MM.1S (cell line): ENCODE measurements around the gene CARF.

Experiments
- DNase-seq: peaks from one replicate; pipeline ENCODE4 v3.0.0-alpha.2; 2015
- H2AFZ ChIP-seq: fragments of 300-600 bp; sonication (generic); 2 replicates; pipeline ENCODE4 v1.6.0; 2016; ENCODE audit warnings: antibody characterized with exemption, low read length
- H3F3A ChIP-seq: fragments of 300-600 bp; sonication (generic); 2 replicates; pipeline ENCODE4 v1.6.1; 2016; ENCODE audit warnings: mild to moderate bottlenecking, antibody characterized with exemption, low read length, moderate library complexity, mixed read lengths; ENCODE audit not compliant: insufficient read depth
- H3K27ac ChIP-seq: fragments of 300-600 bp; sonication (generic); 2 replicates; pipeline ENCODE4 v1.5.1; 2016; ENCODE audit warnings: mild to moderate bottlenecking, low read length
- H3K27me3 ChIP-seq: fragments of 300-600 bp; sonication (generic); replicated peaks from 2 replicates; pipeline ENCODE4 v1.6.0; 2016; ENCODE audit warnings: low read length; ENCODE audit not compliant: insufficient read depth
- H3K36me3 ChIP-seq: fragments of 300-600 bp; sonication (generic); replicated peaks from 2 replicates; pipeline ENCODE4 v1.6.1; 2016; ENCODE audit warnings: mild to moderate bottlenecking, low read length, mixed read lengths; ENCODE audit not compliant: insufficient read depth
- H3K4me1 ChIP-seq: fragments of 300-600 bp; sonication (generic); 2 replicates; pipeline ENCODE4 v1.6.1; 2016; ENCODE audit warnings: low read length, mixed read lengths
- H3K4me2 ChIP-seq: fragments of 300-600 bp; sonication (generic); 2 replicates; pipeline ENCODE4 v1.6.0; 2016; ENCODE audit warnings: low read depth, low read length
- H3K4me3 ChIP-seq: fragments of 300-600 bp; sonication (generic); 2 replicates; pipeline ENCODE4 v1.5.1; 2016; ENCODE audit warnings: low read length, mixed read lengths
- H3K79me2 ChIP-seq: fragments of 300-600 bp; sonication (generic); 2 replicates; pipeline ENCODE4 v1.6.1; 2016; ENCODE audit warnings: mixed run types, low read length, mixed read lengths
- H3K9ac ChIP-seq: fragments of 300-600 bp; sonication (generic); 2 replicates; pipeline ENCODE4 v1.6.1; 2016; ENCODE audit warnings: low read length, mixed read lengths
- H3K9me2 ChIP-seq: fragments of 300-600 bp; sonication (generic); replicated peaks from 2 replicates; pipeline ENCODE4 v1.6.1; 2016; ENCODE audit warnings: mild to moderate bottlenecking, low read length, mixed read lengths; ENCODE audit not compliant: insufficient read depth
- H3K9me3 ChIP-seq: fragments of 300-600 bp; sonication (generic); replicated peaks from 2 replicates; pipeline ENCODE4 v1.6.1; 2016; ENCODE audit warnings: mild to moderate bottlenecking, low read length, mixed read lengths; ENCODE audit not compliant: insufficient read depth
- H4K20me1 ChIP-seq: fragments of 300-600 bp; sonication (generic); 2 replicates; pipeline ENCODE4 v1.6.1; 2016; ENCODE audit warnings: mild to moderate bottlenecking, low read length, moderate library complexity, mixed read lengths; ENCODE audit not compliant: insufficient read depth
- EZH2 ChIP-seq: fragments of 300-600 bp; sonication (generic); optimal IDR thresholded peaks from 2 replicates; pipeline ENCODE3; 2017; ENCODE audit warnings: low read depth, mild to moderate bottlenecking, antibody characterized with exemption, low read length, mixed read lengths
- EZH2phosphoT487 ChIP-seq: fragments of 300-600 bp; sonication (generic); IDR thresholded peaks from 2 replicates; pipeline ENCODE4 v1.6.1; 2018; ENCODE audit warnings: antibody characterized with exemption, low read length
- TF ChIP-seq, protein P1 (sequence below): fragments of 300-600 bp; sonication (generic); IDR thresholded peaks from 2 replicates; pipeline ENCODE4 v1.5.1; 2016; ENCODE audit warnings: antibody characterized with exemption, low read length, mixed read lengths

The CARF gene

DNA sequence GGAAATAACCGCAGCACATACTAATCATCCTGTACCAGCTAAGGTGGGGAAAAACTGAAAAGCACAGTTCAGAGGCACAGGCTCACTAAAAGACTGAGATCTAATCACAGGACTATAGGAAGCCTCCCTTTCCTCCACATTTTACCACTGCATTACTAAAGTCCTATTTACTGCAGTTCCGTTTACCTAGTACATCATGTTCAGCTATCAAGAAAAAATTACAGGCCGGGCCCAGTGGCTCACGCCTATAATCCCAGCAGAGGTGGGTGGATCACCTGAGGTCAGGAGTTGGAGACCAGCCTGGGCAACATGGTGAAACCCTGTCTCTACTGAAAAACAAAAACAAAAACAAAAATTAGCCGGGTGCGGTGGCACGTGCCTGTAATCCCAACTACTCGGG is 91.6 kb downstream of the CARF start:
- Histone ChIP-seq H3K4me1 (no peaks in the 10 kb centered on the region), H4K20me1 (no peaks in the 10 kb centered on the region), H3K4me3 (no peak overlapping the region), H3K9me3 (no peaks in the 10 kb centered on the region), H3F3A (no peaks in the 10 kb centered on the region), H3K36me3 (no peaks in the 10 kb centered on the region), H2AFZ (no peak overlapping the region), H3K27me3 (no peaks in the 10 kb centered on the region), H3K9me2 (no peaks in the 10 kb centered on the region), H3K27ac (no peak overlapping the region), H3K4me2 (no peak overlapping the region), H3K79me2 (no peaks in the 10 kb centered on the region), H3K9ac (no peak overlapping the region)
- TF ChIP-seq EZH2phosphoT487 (no peak), EZH2 (no peak)
- TF ChIP-seq, protein P1, sequence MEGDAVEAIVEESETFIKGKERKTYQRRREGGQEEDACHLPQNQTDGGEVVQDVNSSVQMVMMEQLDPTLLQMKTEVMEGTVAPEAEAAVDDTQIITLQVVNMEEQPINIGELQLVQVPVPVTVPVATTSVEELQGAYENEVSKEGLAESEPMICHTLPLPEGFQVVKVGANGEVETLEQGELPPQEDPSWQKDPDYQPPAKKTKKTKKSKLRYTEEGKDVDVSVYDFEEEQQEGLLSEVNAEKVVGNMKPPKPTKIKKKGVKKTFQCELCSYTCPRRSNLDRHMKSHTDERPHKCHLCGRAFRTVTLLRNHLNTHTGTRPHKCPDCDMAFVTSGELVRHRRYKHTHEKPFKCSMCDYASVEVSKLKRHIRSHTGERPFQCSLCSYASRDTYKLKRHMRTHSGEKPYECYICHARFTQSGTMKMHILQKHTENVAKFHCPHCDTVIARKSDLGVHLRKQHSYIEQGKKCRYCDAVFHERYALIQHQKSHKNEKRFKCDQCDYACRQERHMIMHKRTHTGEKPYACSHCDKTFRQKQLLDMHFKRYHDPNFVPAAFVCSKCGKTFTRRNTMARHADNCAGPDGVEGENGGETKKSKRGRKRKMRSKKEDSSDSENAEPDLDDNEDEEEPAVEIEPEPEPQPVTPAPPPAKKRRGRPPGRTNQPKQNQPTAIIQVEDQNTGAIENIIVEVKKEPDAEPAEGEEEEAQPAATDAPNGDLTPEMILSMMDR, result no peak
- DNase-seq, result no peak

DNA sequence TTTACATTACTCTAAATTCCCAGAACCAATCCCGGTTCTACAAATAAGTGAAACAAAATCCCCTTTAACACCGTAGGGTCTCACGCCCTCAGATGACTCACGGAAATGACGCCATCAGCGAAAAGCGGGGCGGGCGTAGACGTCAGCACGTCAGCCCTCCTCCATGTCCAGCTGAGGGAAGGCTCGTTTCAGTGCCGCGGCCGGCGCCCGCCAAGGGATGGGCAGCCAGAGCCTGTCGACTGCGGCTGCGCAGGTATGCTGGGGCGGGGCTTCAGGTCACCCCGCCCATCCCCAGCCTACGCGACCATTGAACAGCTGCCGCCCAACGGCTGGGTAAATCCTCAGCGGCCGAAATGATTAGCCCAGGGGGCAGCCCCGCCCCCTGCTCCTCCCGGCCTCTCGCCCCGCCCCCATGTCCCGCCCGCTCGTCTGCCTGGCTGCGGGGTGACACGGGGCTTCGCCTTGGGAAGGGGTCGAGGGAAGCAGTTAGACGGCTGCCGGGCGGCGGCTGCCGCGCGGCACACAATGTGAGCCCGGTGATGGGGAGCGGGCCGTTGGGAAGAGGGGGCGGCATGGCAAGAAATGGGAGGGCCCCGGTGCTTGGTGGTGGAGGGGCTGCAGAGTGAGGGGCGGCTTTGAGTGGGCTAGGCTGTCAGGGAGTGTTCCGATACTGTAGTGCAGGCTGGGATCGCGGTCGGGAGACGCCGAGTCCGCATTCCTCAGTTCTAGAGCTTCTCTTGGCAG is 102.6 kb downstream of the CARF start, which contains the start of gene NBEAL1:
Gene NBEAL1 (plus strand): TSS at position 420 of the 744 bp plus-strand sequence. CDS start 1,510 bp downstream, outside the sequence.
- no peaks in the 10 kb centered on the region for H3K36me3 ChIP-seq
- no peak for TF ChIP-seq EZH2
- TF ChIP-seq, protein P1, result no peak
- TF ChIP-seq EZH2phosphoT487, result no peak
- 0 out of 2 replicates have a peak, but pooled peaks cover 4% of the 10 kb centered on the region for H3K79me2 ChIP-seq
- H3K9ac ChIP-seq, result peak within 1 kb of the TSS; percentile 84
- peaks cover 9% of the 10 kb centered on the region; the same call in 1 of the 2 replicates for H3K4me1 ChIP-seq
- DNase-seq, result peak; percentile 97
- H3K9me3 ChIP-seq, result no peaks in the 10 kb centered on the region
- peak within 1 kb of the TSS; percentile 96 for H3K4me3 ChIP-seq
- H3K9me2 ChIP-seq, result no peaks in the 10 kb centered on the region
- peak within 1 kb of the TSS; percentile 97 for H2AFZ ChIP-seq
- no peaks in the 10 kb centered on the region for H4K20me1 ChIP-seq
- H3K27ac ChIP-seq, result peak within 1 kb of the TSS; percentile 55; the same call in 1 of the 2 replicates
- no peaks in the 10 kb centered on the region for H3K27me3 ChIP-seq
- H3K4me2 ChIP-seq, result peak within 1 kb of the TSS; percentile 91
- H3F3A ChIP-seq, result peaks cover 6% of the 10 kb centered on the region; the same call in 1 of the 2 replicates

DNA sequence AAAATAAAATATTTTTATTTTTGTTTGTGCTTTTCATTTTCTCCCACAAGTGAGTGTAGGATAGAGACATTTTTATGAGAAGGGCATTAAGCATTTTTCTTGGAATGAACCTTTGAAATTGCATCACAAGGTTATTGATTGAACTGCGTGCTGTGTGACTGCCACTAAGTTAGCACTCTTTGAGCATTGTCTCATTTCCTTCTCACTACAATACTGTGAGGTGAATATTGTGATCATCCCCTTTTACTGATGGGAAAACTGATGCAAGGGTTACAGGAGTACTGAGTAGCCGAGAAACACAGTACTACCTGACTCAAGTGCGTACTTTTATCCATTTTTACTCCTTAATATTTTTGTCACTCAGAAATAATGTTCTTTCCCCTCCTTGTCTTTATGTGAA is 104.6 kb downstream of the CARF start:
- Histone ChIP-seq H3K4me3 (no peak overlapping the region), H3F3A (peaks cover 6% of the 10 kb centered on the region; the same call in 1 of the 2 replicates), H2AFZ (no peak overlapping the region)

More for the DNA sequence above, 104.6 kb downstream of the CARF start:
- no peaks in the 10 kb centered on the region for H3K9me3 ChIP-seq
- H3K79me2 ChIP-seq, result 0 out of 2 replicates have a peak, but pooled peaks cover 4% of the 10 kb centered on the region
- no peaks in the 10 kb centered on the region for H3K36me3 ChIP-seq
- H3K9ac ChIP-seq, result no peak overlapping the region
- H3K4me1 ChIP-seq, result peaks cover 9% of the 10 kb centered on the region; the same call in 1 of the 2 replicates
- no peaks in the 10 kb centered on the region for H3K9me2 ChIP-seq
- no peak overlapping the region for H3K27ac ChIP-seq
- no peaks in the 10 kb centered on the region for H4K20me1 ChIP-seq
- TF ChIP-seq, protein P1, result no peak
- TF ChIP-seq EZH2phosphoT487 (no peak), EZH2 (no peak)
- H3K27me3 ChIP-seq, result no peaks in the 10 kb centered on the region
- no peak for DNase-seq
- H3K4me2 ChIP-seq, result no peak overlapping the region
